Neural cell (in vitro differentiated cells): ENCODE results near the gene EYS. TPM values are rescaled to one million over a fixed set of nuclear protein-coding genes. Genes with fewer than 3 reads are reported as not detected.

ENCODE experiments used
- H2AFZ ChIP-seq: fragments of 200-600, 300-800 bp; sonication (generic), shearing (Covaris generic); 2 replicates; pipeline ENCODE4 v1.6.0; 2014; ENCODE audit warnings: low read depth, mild to moderate bottlenecking, antibody characterized with exemption, low read length, moderate library complexity
- H3F3A ChIP-seq: fragments of 200-600 bp; shearing (Covaris generic); 2 replicates; pipeline ENCODE4 v1.6.1; 2016; ENCODE audit warnings: mild to moderate bottlenecking, moderate library complexity, mixed read lengths, antibody characterized with exemption, low read length; ENCODE audit not compliant: insufficient read depth, poor library complexity, severe bottlenecking
- H3K27ac ChIP-seq: fragments of 200-600, 300-800 bp; sonication (generic), shearing (Covaris generic); 2 replicates; pipeline ENCODE4 v1.5.1; 2014; ENCODE audit warnings: mild to moderate bottlenecking, low read length, moderate library complexity
- H3K27me3 ChIP-seq: fragments of 300-800, 200-600 bp; sonication (generic), shearing (Covaris generic); 2 replicates; pipeline ENCODE4 v1.6.0; 2014; ENCODE audit warnings: mild to moderate bottlenecking, low read depth, low read length, moderate library complexity; ENCODE audit not compliant: insufficient read depth
- H3K36me3 ChIP-seq: fragments of 300-800, 200-600 bp; sonication (generic), shearing (Covaris generic); 2 replicates; pipeline ENCODE4 v1.5.1; 2014; ENCODE audit warnings: mild to moderate bottlenecking, antibody characterized with exemption, low read length, moderate library complexity; ENCODE audit not compliant: insufficient read depth
- H3K4me2 ChIP-seq: fragments of 300-800, 200-600 bp; sonication (generic), shearing (Covaris generic); 2 replicates; pipeline ENCODE4 v1.6.0; 2014; ENCODE audit warnings: mild to moderate bottlenecking, low read length
- H3K4me3 ChIP-seq: fragments of 300-800, 200-600 bp; sonication (generic), shearing (Covaris generic); 2 replicates; pipeline ENCODE4 v1.5.1; 2014; ENCODE audit warnings: mild to moderate bottlenecking, low read length, moderate library complexity
- H3K79me2 ChIP-seq: fragments of 200-600 bp; shearing (Covaris generic); replicated peaks from 2 replicates; pipeline ENCODE4 v1.6.0; 2014; ENCODE audit warnings: mild to moderate bottlenecking, low read length, moderate library complexity; ENCODE audit not compliant: insufficient read depth
- H3K9ac ChIP-seq: fragments of 300-800, 200-600 bp; sonication (generic), shearing (Covaris generic); 2 replicates; pipeline ENCODE4 v1.6.1; 2016; ENCODE audit warnings: mild to moderate bottlenecking, low read length, mixed read lengths
- H3K9me2 ChIP-seq: fragments of 200-600 bp; shearing (Covaris generic); 2 replicates; pipeline ENCODE4 v1.6.1; 2016; ENCODE audit warnings: mild to moderate bottlenecking, low read length, mixed read lengths; ENCODE audit not compliant: insufficient read depth
- H3K9me3 ChIP-seq: fragments of 200-600, 300-800 bp; sonication (generic), shearing (Covaris generic); 2 replicates; pipeline ENCODE4 v1.6.1; 2016; ENCODE audit warnings: mild to moderate bottlenecking, mixed run types, low read length, moderate library complexity, mixed read lengths
- H4K20me1 ChIP-seq: fragments of 200-600 bp; shearing (Covaris generic); 2 replicates; pipeline ENCODE4 v1.6.1; 2016; ENCODE audit warnings: mild to moderate bottlenecking, mixed run types; ENCODE audit not compliant: insufficient read depth
- EP300 ChIP-seq: fragments of 450-650 bp; conservative IDR thresholded peaks from 2 replicates; pipeline ENCODE4 v1.6.1; 2014; ENCODE audit warnings: antibody characterized with exemption, mild to moderate bottlenecking, moderate library complexity; ENCODE audit not compliant: poor library complexity, severe bottlenecking
- EZH2 ChIP-seq: fragments of 200-600, 300-800 bp; shearing (Covaris generic), sonication (generic); IDR thresholded peaks from 2 replicates; pipeline ENCODE4 v1.6.1; 2014; ENCODE audit warnings: antibody characterized with exemption, low read length, borderline replicate concordance, mild to moderate bottlenecking; ENCODE audit not compliant: insufficient read depth, poor library complexity, severe bottlenecking
- MXI1 ChIP-seq: fragments of 450-650 bp; conservative IDR thresholded peaks from 2 replicates; pipeline ENCODE4 v1.6.1; 2014; ENCODE audit warnings: antibody characterized with exemption, mild to moderate bottlenecking; ENCODE audit not compliant: poor library complexity, severe bottlenecking
- POLR2AphosphoS5 ChIP-seq: IDR thresholded peaks from 2 replicates; pipeline ENCODE4 v1.6.1; 2012
- RAD21 ChIP-seq: fragments of 450-650 bp; conservative IDR thresholded peaks from 2 replicates; pipeline ENCODE4 v1.6.1; 2014; ENCODE audit warnings: antibody characterized with exemption, mild to moderate bottlenecking, moderate library complexity
- SMC3 ChIP-seq: fragments of 450-650 bp; conservative IDR thresholded peaks from 2 replicates; pipeline ENCODE4 v1.6.1; 2014; ENCODE audit warnings: antibody characterized with exemption, mild to moderate bottlenecking, moderate library complexity; ENCODE audit not compliant: poor library complexity
- TAF1 ChIP-seq: IDR thresholded peaks from 2 replicates; pipeline ENCODE4 v1.6.1; 2012; ENCODE audit warnings: low read depth
- polyA plus RNA-seq: library from polyadenylated mRNA; depleted of rRNA; stranded (reverse); fragments of >200 nt; gene quantifications from 2 replicates; pipeline ENCODE4 v1.2.3, GENCODE V29; 2014
- TF ChIP-seq, protein P1 (sequence below): IDR thresholded peaks from 2 replicates; pipeline ENCODE4 v1.6.1; 2012; ENCODE audit warnings: borderline replicate concordance
- TF ChIP-seq, protein P2 (sequence below): fragments of 450-650 bp; IDR thresholded peaks from 2 replicates; pipeline ENCODE4 v1.5.1; 2014; ENCODE audit warnings: antibody characterized with exemption, mild to moderate bottlenecking, moderate library complexity; ENCODE audit not compliant: poor library complexity, severe bottlenecking

EYS gene
- polyA plus RNA-seq, 1 donor from 2014 or later = 0.38 TPM

- Histone ChIP-seq H3K4me3 (no peak overlapping the region), H4K20me1 (no peaks in the 10 kb centered on the region), H3K36me3 (no peaks in the 10 kb centered on the region), H2AFZ (no peak overlapping the region), H3K79me2 (no peaks in the 10 kb centered on the region), H3K9me3 (no peaks in the 10 kb centered on the region), H3K27ac (no peak overlapping the region), H3K27me3 (no peaks in the 10 kb centered on the region), H3F3A (no peaks in the 10 kb centered on the region), H3K4me2 (no peak overlapping the region), H3K9ac (no peak overlapping the region), H3K9me2 (no peaks in the 10 kb centered on the region)
- TF ChIP-seq TAF1 (no peak), EP300 (no peak), RAD21 (no peak), EZH2 (no peak)
Measured at GRCh38 chr6:65112435-65112834, 594.6 kb downstream of the EYS start.

DNA sequence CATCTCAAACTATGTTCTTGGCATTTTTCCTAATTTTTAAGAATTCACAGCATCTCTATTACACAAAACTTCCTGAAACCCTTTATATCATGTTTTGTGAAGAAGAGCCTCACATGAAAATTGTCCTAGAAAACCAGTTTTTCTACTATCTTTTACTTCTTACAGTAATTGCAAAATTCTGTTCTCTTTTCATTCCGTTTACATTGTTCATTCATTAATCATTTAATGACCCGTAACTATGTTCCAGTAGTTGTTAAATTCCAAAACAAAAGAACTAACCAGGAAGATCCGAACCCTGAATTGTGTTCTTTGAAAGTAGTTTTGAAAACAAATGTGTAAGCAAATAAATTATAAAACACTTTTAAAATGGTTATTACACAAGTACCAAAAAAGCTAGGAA, 597.0 kb downstream of the EYS start:
- Histone ChIP-seq H3K27ac (no peak overlapping the region), H3K27me3 (no peaks in the 10 kb centered on the region), H4K20me1 (no peaks in the 10 kb centered on the region), H3K36me3 (no peaks in the 10 kb centered on the region), H3K9me2 (no peaks in the 10 kb centered on the region), H3F3A (no peaks in the 10 kb centered on the region), H3K4me3 (no peak overlapping the region), H3K9me3 (no peaks in the 10 kb centered on the region), H2AFZ (no peak overlapping the region), H3K4me2 (no peak overlapping the region), H3K9ac (no peak overlapping the region), H3K79me2 (no peaks in the 10 kb centered on the region)
- TF ChIP-seq, protein P1, sequence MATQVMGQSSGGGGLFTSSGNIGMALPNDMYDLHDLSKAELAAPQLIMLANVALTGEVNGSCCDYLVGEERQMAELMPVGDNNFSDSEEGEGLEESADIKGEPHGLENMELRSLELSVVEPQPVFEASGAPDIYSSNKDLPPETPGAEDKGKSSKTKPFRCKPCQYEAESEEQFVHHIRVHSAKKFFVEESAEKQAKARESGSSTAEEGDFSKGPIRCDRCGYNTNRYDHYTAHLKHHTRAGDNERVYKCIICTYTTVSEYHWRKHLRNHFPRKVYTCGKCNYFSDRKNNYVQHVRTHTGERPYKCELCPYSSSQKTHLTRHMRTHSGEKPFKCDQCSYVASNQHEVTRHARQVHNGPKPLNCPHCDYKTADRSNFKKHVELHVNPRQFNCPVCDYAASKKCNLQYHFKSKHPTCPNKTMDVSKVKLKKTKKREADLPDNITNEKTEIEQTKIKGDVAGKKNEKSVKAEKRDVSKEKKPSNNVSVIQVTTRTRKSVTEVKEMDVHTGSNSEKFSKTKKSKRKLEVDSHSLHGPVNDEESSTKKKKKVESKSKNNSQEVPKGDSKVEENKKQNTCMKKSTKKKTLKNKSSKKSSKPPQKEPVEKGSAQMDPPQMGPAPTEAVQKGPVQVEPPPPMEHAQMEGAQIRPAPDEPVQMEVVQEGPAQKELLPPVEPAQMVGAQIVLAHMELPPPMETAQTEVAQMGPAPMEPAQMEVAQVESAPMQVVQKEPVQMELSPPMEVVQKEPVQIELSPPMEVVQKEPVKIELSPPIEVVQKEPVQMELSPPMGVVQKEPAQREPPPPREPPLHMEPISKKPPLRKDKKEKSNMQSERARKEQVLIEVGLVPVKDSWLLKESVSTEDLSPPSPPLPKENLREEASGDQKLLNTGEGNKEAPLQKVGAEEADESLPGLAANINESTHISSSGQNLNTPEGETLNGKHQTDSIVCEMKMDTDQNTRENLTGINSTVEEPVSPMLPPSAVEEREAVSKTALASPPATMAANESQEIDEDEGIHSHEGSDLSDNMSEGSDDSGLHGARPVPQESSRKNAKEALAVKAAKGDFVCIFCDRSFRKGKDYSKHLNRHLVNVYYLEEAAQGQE = no peak
- TF ChIP-seq RAD21 (no peak), EP300 (no peak), MXI1 (no peak)
- TF ChIP-seq, protein P2, sequence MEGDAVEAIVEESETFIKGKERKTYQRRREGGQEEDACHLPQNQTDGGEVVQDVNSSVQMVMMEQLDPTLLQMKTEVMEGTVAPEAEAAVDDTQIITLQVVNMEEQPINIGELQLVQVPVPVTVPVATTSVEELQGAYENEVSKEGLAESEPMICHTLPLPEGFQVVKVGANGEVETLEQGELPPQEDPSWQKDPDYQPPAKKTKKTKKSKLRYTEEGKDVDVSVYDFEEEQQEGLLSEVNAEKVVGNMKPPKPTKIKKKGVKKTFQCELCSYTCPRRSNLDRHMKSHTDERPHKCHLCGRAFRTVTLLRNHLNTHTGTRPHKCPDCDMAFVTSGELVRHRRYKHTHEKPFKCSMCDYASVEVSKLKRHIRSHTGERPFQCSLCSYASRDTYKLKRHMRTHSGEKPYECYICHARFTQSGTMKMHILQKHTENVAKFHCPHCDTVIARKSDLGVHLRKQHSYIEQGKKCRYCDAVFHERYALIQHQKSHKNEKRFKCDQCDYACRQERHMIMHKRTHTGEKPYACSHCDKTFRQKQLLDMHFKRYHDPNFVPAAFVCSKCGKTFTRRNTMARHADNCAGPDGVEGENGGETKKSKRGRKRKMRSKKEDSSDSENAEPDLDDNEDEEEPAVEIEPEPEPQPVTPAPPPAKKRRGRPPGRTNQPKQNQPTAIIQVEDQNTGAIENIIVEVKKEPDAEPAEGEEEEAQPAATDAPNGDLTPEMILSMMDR = no peak

- no peaks in the 10 kb centered on the region for H3K36me3 ChIP-seq
- H2AFZ ChIP-seq = no peak overlapping the region
- H3K9ac ChIP-seq = no peak overlapping the region
- H3K9me2 ChIP-seq = no peaks in the 10 kb centered on the region
- H3K4me3 ChIP-seq = no peak overlapping the region
- H3F3A ChIP-seq = no peaks in the 10 kb centered on the region
- no peak for TF ChIP-seq SMC3
- no peak for TF ChIP-seq TAF1
- no peak for TF ChIP-seq MXI1
- no peak for TF ChIP-seq EP300
- TF ChIP-seq RAD21 = no peak
- TF ChIP-seq EZH2 = no peak
- TF ChIP-seq, protein P1 = no peak
- no peak for TF ChIP-seq POLR2AphosphoS5
- TF ChIP-seq, protein P2 = no peak
- no peaks in the 10 kb centered on the region for H4K20me1 ChIP-seq
- H3K27ac ChIP-seq = no peak overlapping the region
- H3K27me3 ChIP-seq = no peaks in the 10 kb centered on the region
- no peaks in the 10 kb centered on the region for H3K79me2 ChIP-seq
- no peaks in the 10 kb centered on the region for H3K9me3 ChIP-seq
- H3K4me2 ChIP-seq = no peak overlapping the region
Measured at GRCh38 chr6:65098349-65098748, 608.7 kb downstream of the EYS start.
